B cell (primary cell): ENCODE measurements around the gene WDR64. TPM values are rescaled to one million over a fixed set of nuclear protein-coding genes. Genes with fewer than 3 reads are reported as not detected.
"Not testable (repeated sequence)": the region's sequence is repeated elsewhere in the genome, so short reads cannot be mapped to it uniquely, and the experiment has no call there.

ENCODE experiments used
- ATAC-seq: fragments of 200-7000 bp; cut with Tn5 transposase; one replicate; pipeline ENCODE4 v1.10.0; 2021; ENCODE audit warnings: low read depth, mild to moderate bottlenecking, moderate number of reproducible peaks, moderate library complexity
- CTCF ChIA-PET: fragments of 350-600 bp; sonication (Branson Sonifier 250); formaldehyde crosslinking; loops from one replicate; lab custom pipeline; 2021; ENCODE audit warnings: antibody characterized with exemption, inconsistent platforms; lab: Charles Lee
- POLR2A ChIA-PET: fragments of 350-600 bp; sonication (Branson Sonifier 250); formaldehyde crosslinking; loops from one replicate; lab custom pipeline; 2021; ENCODE audit warnings: antibody characterized with exemption; lab: Charles Lee
- DNase-seq: peaks from one replicate; pipeline ENCODE4 v3.0.0; 2013
- H2AFZ ChIP-seq: 2 replicates; pipeline ENCODE4 v1.6.1; 2012; ENCODE audit warnings: mild to moderate bottlenecking, low read depth, low read length; ENCODE audit not compliant: insufficient read depth, poor library complexity, severe bottlenecking
- H3K27ac ChIP-seq, 2 donors: 1 replicate in 1 of 2; 2 replicates in 1 of 2; pipeline ENCODE4 v1.5.1; 2012 to 2013; ENCODE audit warnings: low read length in 2 of 2, mild to moderate bottlenecking in 2 of 2, moderate library complexity in 1 of 2
- H3K27me3 ChIP-seq, 4 experiments: fragments of 200-600 bp in 1 of 4; sonication (generic) in 1 of 4; replicated peaks in 1 of 4; 1 replicate in 2 of 4; 2 replicates in 2 of 4; pipeline versions ENCODE4 v1.6.1 to v1.7.0; 2013 to 2016; ENCODE audit warnings: low read length in 3 of 4, mild to moderate bottlenecking in 2 of 4, mixed read lengths in 1 of 4, moderate library complexity in 1 of 4; ENCODE audit not compliant: insufficient read depth in 4 of 4, control insufficient read depth in 3 of 4; ENCODE audit errors: control extremely low read depth in 1 of 4
- H3K36me3 ChIP-seq, 2 experiments: replicated peaks in 1 of 2; 1 replicate in 1 of 2; 2 replicates in 1 of 2; pipeline versions ENCODE4 v1.6.1 to v1.7.1; 2013; ENCODE audit warnings: low read length in 1 of 2; ENCODE audit not compliant: insufficient read depth in 2 of 2, control insufficient read depth in 1 of 2; ENCODE audit errors: control extremely low read depth in 1 of 2, extremely low read depth in 1 of 2
- H3K4me1 ChIP-seq, 2 donors: fragments of 200-600 bp in 1 of 2; sonication (generic) in 1 of 2; 1 replicate in 1 of 2; 2 replicates in 1 of 2; pipeline versions ENCODE4 v1.5.1 to v1.6.1; 2013 to 2017; ENCODE audit warnings: low read length in 2 of 2; ENCODE audit not compliant: control insufficient read depth in 2 of 2, insufficient read depth in 2 of 2
- H3K4me2 ChIP-seq: replicated peaks from 2 replicates; pipeline ENCODE3; 2012; ENCODE audit warnings: mild to moderate bottlenecking, low read depth, low read length; ENCODE audit not compliant: poor library complexity, severe bottlenecking
- H3K4me3 ChIP-seq, 5 experiments: fragments of 200-600 bp in 1 of 5; sonication (generic) in 1 of 5; 1 replicate in 3 of 5; 2 replicates in 2 of 5; pipeline versions ENCODE4 v1.5.1 to v1.7.0; 2011 to 2016; ENCODE audit warnings: low read length in 4 of 5, mild to moderate bottlenecking in 4 of 5, low read depth in 2 of 5, control low read depth in 1 of 5, moderate library complexity in 1 of 5; ENCODE audit not compliant: insufficient read depth in 1 of 5; ENCODE audit errors: control extremely low read depth in 1 of 5, extremely low read depth in 1 of 5
- H3K79me2 ChIP-seq: fragments of 200-600 bp; sonication (generic); one replicate; pipeline ENCODE4 v1.6.0; 2016; ENCODE audit warnings: low read length; ENCODE audit not compliant: control insufficient read depth, insufficient read depth
- H3K9ac ChIP-seq: fragments of 200-600 bp; sonication (generic); 2 replicates; pipeline ENCODE4 v1.6.1; 2017; ENCODE audit warnings: mild to moderate bottlenecking, low read length, moderate library complexity
- H3K9me3 ChIP-seq, 3 donors: one replicate each; pipeline versions ENCODE4 v1.6.1 to v1.7.1; 2013; ENCODE audit warnings: low read length in 2 of 3; ENCODE audit not compliant: control insufficient read depth in 2 of 3, insufficient read depth in 1 of 3; ENCODE audit errors: control extremely low read depth in 1 of 3
- H4K20me1 ChIP-seq: 2 replicates; pipeline ENCODE4 v1.6.0; 2012; ENCODE audit warnings: mild to moderate bottlenecking, low read length; ENCODE audit not compliant: insufficient read depth, control insufficient read depth, poor library complexity, severe bottlenecking
- H3K27ac Mint-ChIP-seq: one replicate; pipeline ENCODE4 v1.8.0; 2021; ENCODE audit warnings: mixed read lengths
- H3K27me3 Mint-ChIP-seq: one replicate; pipeline ENCODE4 v1.8.0; 2021; ENCODE audit warnings: mixed read lengths
- H3K4me1 Mint-ChIP-seq: one replicate; pipeline ENCODE4 v1.8.0; 2021; ENCODE audit warnings: mixed read lengths
- H3K4me3 Mint-ChIP-seq: one replicate; pipeline ENCODE4 v1.8.0; 2021; ENCODE audit warnings: mixed read lengths
- H3K9me3 Mint-ChIP-seq: one replicate; pipeline ENCODE4 v1.8.0; 2022; ENCODE audit warnings: mixed read lengths; ENCODE audit not compliant: insufficient read depth
- EZH2 ChIP-seq: IDR thresholded peaks from 2 replicates; pipeline ENCODE4 v1.6.1; 2012; ENCODE audit warnings: borderline replicate concordance, low read depth, mild to moderate bottlenecking, moderate library complexity, low read length; ENCODE audit not compliant: insufficient read depth, poor library complexity, severe bottlenecking
- WGBS: methylation state at CpG from one replicate; pipeline ENCODE4 v1.1.5; 2013; ENCODE audit warnings: missing lambda C conversion rate; ENCODE audit not compliant: insufficient coverage; 5-methylcytosine and 5-hydroxymethylcytosine counted together
- intact Hi-C: fragments of 100-400 bp; cut with micrococcal nuclease; formaldehyde crosslinking; loops from one replicate; pipeline ENCODE4 v1.10.0; 2022
- polyA plus RNA-seq: library from polyadenylated mRNA; depleted of rRNA; stranded (reverse); fragments of >200 nt; gene quantifications from 2 replicates; pipeline ENCODE4 v1.2.3, GENCODE V29; 2012
- total RNA-seq, 2 donors: library from RNA; stranded (reverse); fragments of 120-200 nt in 1 of 2; gene quantifications; 1 replicate in 1 of 2; 2 replicates in 1 of 2; pipeline versions ENCODE4 v1.2.3 to v1.2.4, GENCODE V29; 2013 to 2022
- TF ChIP-seq, protein P1 (sequence below): fragments of 200-600 bp; IDR thresholded peaks from one replicate; pipeline ENCODE4 v1.8.0; 2022; ENCODE audit warnings: antibody characterized with exemption, mild to moderate bottlenecking

Gene WDR64
- total and polyA plus RNA-seq, 2 donors (not counting 1 experiment from before 2014, with no cell fraction given), result 0.13 TPM; not detected in 1

DNA sequence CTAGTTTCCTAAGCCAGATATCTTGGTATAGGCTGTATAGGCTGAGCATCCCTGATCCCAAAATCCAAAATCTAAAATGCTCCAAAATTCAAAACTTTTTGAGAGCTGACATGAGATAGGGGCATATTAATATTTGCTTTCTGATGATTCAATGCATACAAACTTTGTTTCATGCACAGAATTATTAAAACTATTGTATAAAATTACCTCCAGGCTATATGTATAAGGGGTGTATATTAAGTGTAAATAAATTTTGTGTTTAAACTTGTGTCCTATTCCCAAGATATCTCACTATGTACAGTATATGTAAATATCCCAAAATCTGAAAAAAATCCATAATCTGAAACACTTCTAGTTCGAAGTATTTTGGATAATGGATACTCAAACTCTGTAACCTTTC, 2.6 kb downstream of the WDR64 start:
- DNase-seq, result no peak
- POLR2A ChIA-PET, result no interaction called here
- H3K27ac Mint-ChIP-seq, result no peak overlapping the region
- no peak overlapping the region for H3K4me3 Mint-ChIP-seq
- Histone ChIP-seq H3K4me2 (no peak overlapping the region), H3K9ac (no peak overlapping the region), H3K4me1 (no peaks in the 10 kb centered on the region), H4K20me1 (no peaks in the 10 kb centered on the region), H3K36me3 (no peaks in the 10 kb centered on the region), H2AFZ (no peak overlapping the region), H3K27ac (no peak overlapping the region), H3K9me3 (no peaks in the 10 kb centered on the region), H3K4me3 (no peak overlapping the region), H3K27me3 (peaks cover 0 to 2% (median 0%) of the 10 kb centered on the region in 4 experiments), H3K79me2 (no peaks in the 10 kb centered on the region)
- H3K27me3 Mint-ChIP-seq, result peaks cover 32% of the 10 kb centered on the region
- TF ChIP-seq, protein P1, sequence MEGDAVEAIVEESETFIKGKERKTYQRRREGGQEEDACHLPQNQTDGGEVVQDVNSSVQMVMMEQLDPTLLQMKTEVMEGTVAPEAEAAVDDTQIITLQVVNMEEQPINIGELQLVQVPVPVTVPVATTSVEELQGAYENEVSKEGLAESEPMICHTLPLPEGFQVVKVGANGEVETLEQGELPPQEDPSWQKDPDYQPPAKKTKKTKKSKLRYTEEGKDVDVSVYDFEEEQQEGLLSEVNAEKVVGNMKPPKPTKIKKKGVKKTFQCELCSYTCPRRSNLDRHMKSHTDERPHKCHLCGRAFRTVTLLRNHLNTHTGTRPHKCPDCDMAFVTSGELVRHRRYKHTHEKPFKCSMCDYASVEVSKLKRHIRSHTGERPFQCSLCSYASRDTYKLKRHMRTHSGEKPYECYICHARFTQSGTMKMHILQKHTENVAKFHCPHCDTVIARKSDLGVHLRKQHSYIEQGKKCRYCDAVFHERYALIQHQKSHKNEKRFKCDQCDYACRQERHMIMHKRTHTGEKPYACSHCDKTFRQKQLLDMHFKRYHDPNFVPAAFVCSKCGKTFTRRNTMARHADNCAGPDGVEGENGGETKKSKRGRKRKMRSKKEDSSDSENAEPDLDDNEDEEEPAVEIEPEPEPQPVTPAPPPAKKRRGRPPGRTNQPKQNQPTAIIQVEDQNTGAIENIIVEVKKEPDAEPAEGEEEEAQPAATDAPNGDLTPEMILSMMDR, result no peak
- TF ChIP-seq EZH2, result no peak
- CTCF ChIA-PET, result interaction anchor here (2.1 kb wide), 1 partner anchor 44 kb away, joined by 7 read pairs; no protein-coding TSS in a partner anchor
- H3K4me1 Mint-ChIP-seq, result no peaks in the 10 kb centered on the region
- intact Hi-C loops, result no loop called here
- H3K9me3 Mint-ChIP-seq, result no peaks in the 10 kb centered on the region
- ATAC-seq, result no peak
- WGBS, result 80% methylated on average over 1 of the region's 1 CpG

DNA sequence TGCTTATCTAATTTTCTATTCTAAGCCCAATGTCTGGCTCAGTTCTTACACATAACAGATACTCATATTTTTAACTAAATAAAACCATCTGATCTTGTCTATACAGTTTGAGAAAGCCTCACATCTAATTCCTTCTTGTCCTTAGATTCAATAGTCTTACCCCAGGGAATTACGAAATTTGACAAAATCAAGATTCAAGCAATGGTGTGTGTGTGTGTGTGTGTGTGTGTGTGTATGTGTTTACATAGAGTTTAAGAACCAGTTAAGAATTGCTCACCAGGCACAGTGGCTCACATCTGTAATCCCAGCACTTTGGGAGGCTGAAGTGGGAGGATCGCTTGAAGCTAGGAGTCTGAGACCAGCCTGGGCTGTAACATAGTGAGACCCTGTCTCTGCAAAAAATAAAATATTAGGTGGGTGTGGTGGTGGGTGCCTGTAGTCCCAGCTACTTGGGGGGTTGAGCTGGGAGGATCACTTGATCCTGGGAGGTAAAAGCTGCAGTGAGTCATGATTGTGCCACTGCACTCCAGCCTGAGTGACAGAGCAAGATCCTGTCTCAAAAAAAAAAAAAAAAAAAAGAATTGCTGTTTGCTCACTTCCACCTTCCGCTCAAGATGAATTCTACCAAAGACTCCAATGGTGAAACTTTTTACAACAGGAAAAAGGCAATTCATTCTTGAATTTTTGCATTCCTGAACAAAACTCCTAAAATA, 6.2 kb downstream of the WDR64 start:
- intact Hi-C loops, result no loop called here
- no peak overlapping the region for H3K4me2 ChIP-seq
- ATAC-seq (no peak), DNase-seq (no peak)
- no peak for TF ChIP-seq EZH2
- TF ChIP-seq, protein P1, result no peak
- no peaks in the 10 kb centered on the region for H4K20me1 ChIP-seq
- peaks cover 0 to 2% (median 0%) of the 10 kb centered on the region in 4 experiments for H3K27me3 ChIP-seq
- H3K4me3 ChIP-seq, result no peak overlapping the region
- no peaks in the 10 kb centered on the region for H3K79me2 ChIP-seq
- 100% methylated on average over 2 of the region's 3 CpGs for WGBS
- H3K9ac ChIP-seq, result no peak overlapping the region
- no peaks in the 10 kb centered on the region for H3K9me3 ChIP-seq
- POLR2A ChIA-PET, result no interaction called here
- Mint-ChIP-seq H3K9me3 (no peaks in the 10 kb centered on the region), H3K27me3 (peaks cover 22% of the 10 kb centered on the region), H3K4me3 (no peak overlapping the region), H3K4me1 (no peaks in the 10 kb centered on the region), H3K27ac (no peak overlapping the region)
- no peaks in the 10 kb centered on the region for H3K4me1 ChIP-seq
- H3K36me3 ChIP-seq, result no peaks in the 10 kb centered on the region
- no peak overlapping the region for H2AFZ ChIP-seq
- CTCF ChIA-PET, result interaction anchor here (0.6 kb wide), 1 partner anchor 234 kb away, joined by 3 read pairs; no protein-coding TSS in a partner anchor
- no peak overlapping the region for H3K27ac ChIP-seq

DNA sequence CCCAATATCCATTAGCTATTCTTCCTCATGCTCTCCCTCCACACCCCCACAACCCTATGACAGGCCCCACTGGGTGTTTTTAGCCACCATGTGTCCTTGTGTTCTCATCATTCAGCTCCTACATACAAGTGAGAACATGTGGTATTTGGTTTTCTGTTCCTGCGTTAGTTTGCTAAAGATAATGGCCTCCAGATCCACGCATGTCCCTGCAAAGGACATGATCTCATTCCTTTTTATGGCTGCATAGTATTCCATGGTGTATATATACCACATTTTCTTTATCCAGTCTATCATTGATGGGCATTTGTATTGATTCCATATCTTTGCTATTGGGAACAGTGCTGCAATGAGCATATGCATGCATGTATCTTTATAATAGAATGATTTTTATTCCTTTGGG, 6.9 kb downstream of the WDR64 start:
- H3K9ac ChIP-seq, H3K4me3 ChIP-seq, H3K79me2 ChIP-seq, POLR2A ChIA-PET, DNase-seq, H2AFZ ChIP-seq, H3K36me3 ChIP-seq, H3K4me2 ChIP-seq, H3K4me1 ChIP-seq, CTCF ChIA-PET, H3K27me3 ChIP-seq, intact Hi-C loops, H3K4me3 Mint-ChIP-seq, ATAC-seq, H3K9me3 ChIP-seq, H4K20me1 ChIP-seq, H3K9me3 Mint-ChIP-seq, H3K4me1 Mint-ChIP-seq, H3K27ac Mint-ChIP-seq, H3K27ac ChIP-seq: not testable (repeated sequence)
- WGBS, result no CpG with 5 or more reads among the region's 2 CpGs
- peaks cover 20% of the 10 kb centered on the region for H3K27me3 Mint-ChIP-seq
